GM20431 (cell line): Measurements from ENCODE around the gene DPYSL3.

Experiments
- in situ Hi-C: fragments of 300-500 bp; cut with MseI, MboI; formaldehyde crosslinking; loops from one replicate; pipeline ENCODE4 v1.15.0; 2020; ENCODE audit warnings: low sequenced_read_pairs; ENCODE audit not compliant: unreplicated experiment

The DPYSL3 gene

GRCh38 chr5:147445917-147446316 lies 64.0 kb downstream of the DPYSL3 start:
- in situ Hi-C loops = no loop called here

GRCh38 chr5:147445090-147445489 lies 64.8 kb downstream of the DPYSL3 start:
- in situ Hi-C loops = no loop called here

GRCh38 chr5:147442224-147442623 lies 67.6 kb downstream of the DPYSL3 start:
- in situ Hi-C loops = no loop called here

- in situ Hi-C loops = no loop called here
Observed at GRCh38 chr5:147441191-147441695, 68.6 kb downstream of the DPYSL3 start.

GRCh38 chr5:147439254-147439653 lies 70.6 kb downstream of the DPYSL3 start:
- in situ Hi-C loops = no loop called here

GRCh38 chr5:147437161-147437596 lies 72.7 kb downstream of the DPYSL3 start:
- in situ Hi-C loops = no loop called here

- in situ Hi-C loops = no loop called here
Observed at GRCh38 chr5:147436596-147436995, 73.3 kb downstream of the DPYSL3 start.

- in situ Hi-C loops = no loop called here
Observed at GRCh38 chr5:147434049-147434448, 75.8 kb downstream of the DPYSL3 start.

GRCh38 chr5:147432323-147432722 lies 77.5 kb downstream of the DPYSL3 start:
- in situ Hi-C loops = no loop called here

GRCh38 chr5:147431586-147431985 lies 78.3 kb downstream of the DPYSL3 start:
- in situ Hi-C loops = no loop called here

- in situ Hi-C loops = no loop called here
Observed at GRCh38 chr5:147430628-147431027, 79.2 kb downstream of the DPYSL3 start.

GRCh38 chr5:147427521-147428401 lies 82.1 kb downstream of the DPYSL3 start:
- in situ Hi-C loops = no loop called here

GRCh38 chr5:147426640-147427327 lies 83.1 kb downstream of the DPYSL3 start:
- in situ Hi-C loops = no loop called here

GRCh38 chr5:147418613-147419012 lies 91.3 kb downstream of the DPYSL3 start:
- in situ Hi-C loops = no loop called here

GRCh38 chr5:147417135-147417813 lies 92.6 kb downstream of the DPYSL3 start:
- in situ Hi-C loops = no loop called here

- in situ Hi-C loops = no loop called here
Observed at GRCh38 chr5:147415651-147416050, 94.2 kb downstream of the DPYSL3 start.

GRCh38 chr5:147413266-147413665 lies 96.6 kb downstream of the DPYSL3 start:
- in situ Hi-C loops = no loop called here

- in situ Hi-C loops = no loop called here
Observed at GRCh38 chr5:147412561-147412960, 97.3 kb downstream of the DPYSL3 start.

- in situ Hi-C loops = no loop called here
Observed at GRCh38 chr5:147411359-147412319, 98.2 kb downstream of the DPYSL3 start.
